Uterus (tissue), 4 donors: ENCODE measurements around the gene OTOP2. TPM values are rescaled to one million over a fixed set of nuclear protein-coding genes. Genes with fewer than 3 reads are reported as not detected.

Experiments
- DNase-seq, 2 donors: peaks; one replicate each; pipeline ENCODE4 v3.0.0-alpha.2; 2019 to 2020
- H3K27ac ChIP-seq, 2 donors: fragments of 200-600 bp; sonication (generic); 1 replicate in 1 of 2; 2 replicates in 1 of 2; pipeline ENCODE4 v1.5.1; 2016 to 2018
- H3K27me3 ChIP-seq, 2 donors: fragments of 200-600 bp; sonication (generic); one replicate each; pipeline ENCODE4 v1.5.1; 2018 to 2019; ENCODE audit warnings: control low read depth in 1 of 2
- H3K36me3 ChIP-seq, 2 donors: fragments of 200-600 bp; sonication (generic); one replicate each; pipeline ENCODE4 v1.5.1; 2019; ENCODE audit warnings: control low read depth in 1 of 2
- H3K4me1 ChIP-seq, 2 donors: fragments of 200-600 bp; sonication (generic); one replicate each; pipeline ENCODE4 v1.5.1; 2018 to 2019; ENCODE audit warnings: control low read depth in 1 of 2
- H3K4me3 ChIP-seq, 2 donors: fragments of 200-600 bp; sonication (generic); 1 replicate in 1 of 2; 2 replicates in 1 of 2; pipeline ENCODE4 v1.5.1; 2018 to 2019; ENCODE audit warnings: mild to moderate bottlenecking in 1 of 2
- H3K9me3 ChIP-seq, 2 donors: fragments of 200-600 bp; sonication (generic); one replicate each; pipeline ENCODE4 v1.5.1; 2019; ENCODE audit warnings: control low read depth in 1 of 2
- CTCF ChIP-seq, 4 experiments: fragments of 200-600 bp in 2 of 4; fragments of 450-650 bp in 2 of 4; sonication (generic) in 2 of 4; IDR thresholded peaks; one replicate each; pipeline ENCODE4 v1.5.1; 2016 to 2019; ENCODE audit warnings: antibody characterized with exemption in 4 of 4, mild to moderate bottlenecking in 2 of 4, moderate library complexity in 1 of 4
- POLR2A ChIP-seq, 2 donors: fragments of 450-650 bp; IDR thresholded peaks; one replicate each; pipeline ENCODE4 v1.6.1; 2016; ENCODE audit warnings: antibody characterized with exemption in 2 of 2, mild to moderate bottlenecking in 1 of 2, moderate library complexity in 1 of 2
- intact Hi-C: fragments of 100-400 bp; cut with DNase I; formaldehyde crosslinking; loops from one replicate; pipeline ENCODE4 v1.15.1; 2023; ENCODE audit warnings: low total_unique reads
- total RNA-seq, 4 donors: library from RNA; depleted of rRNA in 3 of 4; stranded (reverse); fragments of >200 nt in 3 of 4; gene quantifications; one replicate each; pipeline versions ENCODE4 v1.1.0 to v1.2.4, GENCODE V29; 2014 to 2023
- donor health status: DM: yes; HTN: yes; CAD: no.

Gene OTOP2
- total RNA-seq, 4 donors from 2014 or later, result 0.46 TPM; not detected in 3

GRCh38 chr17:74951065-74951464 lies 27.0 kb downstream of the OTOP2 start:
- intact Hi-C loops, result loop anchor here (10.0 kb wide), 1 partner anchor 206 kb away; the partner anchor contains the start of gene NHERF1
- H3K4me1 ChIP-seq, result no peaks in the 10 kb centered on the region
- no peaks in the 10 kb centered on the region for H3K36me3 ChIP-seq
- no peak overlapping the region for H3K27ac ChIP-seq
- H3K9me3 ChIP-seq, result no peaks in the 10 kb centered on the region
- DNase-seq, result no peak
- H3K27me3 ChIP-seq, result no peaks in the 10 kb centered on the region
- TF ChIP-seq POLR2A (IDR thresholded peaks at IDR 0.05), result no peak
- TF ChIP-seq CTCF (IDR thresholded peaks at IDR 0.05), result no peak
- no peak overlapping the region for H3K4me3 ChIP-seq

GRCh38 chr17:74951680-74952421 lies 27.8 kb downstream of the OTOP2 start:
- intact Hi-C loops, result loop anchor here (10.0 kb wide), 1 partner anchor 207 kb away; the partner anchor contains the start of gene NHERF1
- H3K27me3 ChIP-seq, result no peaks in the 10 kb centered on the region

GRCh38 chr17:74952431-74953133 lies 28.5 kb downstream of the OTOP2 start:
- Histone ChIP-seq H3K4me1 (no peaks in the 10 kb centered on the region), H3K4me3 (no peak overlapping the region), H3K36me3 (no peaks in the 10 kb centered on the region), H3K27ac (no peak overlapping the region), H3K9me3 (no peaks in the 10 kb centered on the region), H3K27me3 (no peaks in the 10 kb centered on the region)
- TF ChIP-seq CTCF (IDR thresholded peaks at IDR 0.05) (no peak), POLR2A (IDR thresholded peaks at IDR 0.05) (no peak)
- DNase-seq, result no peak
- intact Hi-C loops, result loop anchor here (10.0 kb wide), 1 partner anchor 208 kb away; the partner anchor contains the start of gene NHERF1

More at GRCh38 chr17:74951680-74952421, 27.8 kb downstream of the OTOP2 start:
- TF ChIP-seq POLR2A (IDR thresholded peaks at IDR 0.05), result no peak
- no peak for TF ChIP-seq CTCF (IDR thresholded peaks at IDR 0.05)
- H3K4me3 ChIP-seq, result no peak overlapping the region
- DNase-seq, result no peak
- no peaks in the 10 kb centered on the region for H3K9me3 ChIP-seq
- H3K4me1 ChIP-seq, result no peaks in the 10 kb centered on the region
- H3K36me3 ChIP-seq, result no peaks in the 10 kb centered on the region
- H3K27ac ChIP-seq, result no peak overlapping the region

- H3K4me1 ChIP-seq, result no peaks in the 10 kb centered on the region
- H3K9me3 ChIP-seq, result no peaks in the 10 kb centered on the region
- no peaks in the 10 kb centered on the region for H3K36me3 ChIP-seq
- intact Hi-C loops, result loop anchor here (10.0 kb wide), 1 partner anchor 208 kb away; the partner anchor contains the start of gene NHERF1
- DNase-seq, result no peak
- no peak overlapping the region for H3K4me3 ChIP-seq
- H3K27ac ChIP-seq, result no peak overlapping the region
- TF ChIP-seq CTCF (IDR thresholded peaks at IDR 0.05), result no peak
- no peak for TF ChIP-seq POLR2A (IDR thresholded peaks at IDR 0.05)
- H3K27me3 ChIP-seq, result no peaks in the 10 kb centered on the region
These were observed 29.1 kb downstream of the OTOP2 start for GRCh38 chr17:74953134-74953687.
